Measurements from ENCODE around the gene CEP85L. TPM values are rescaled to one million over a fixed set of nuclear protein-coding genes. Genes with fewer than 3 reads are reported as not detected.

Gene CEP85L
- total and polyA plus RNA-seq, 4 donors = 1.1 to 21.3 (median 9.4) TPM

DNA sequence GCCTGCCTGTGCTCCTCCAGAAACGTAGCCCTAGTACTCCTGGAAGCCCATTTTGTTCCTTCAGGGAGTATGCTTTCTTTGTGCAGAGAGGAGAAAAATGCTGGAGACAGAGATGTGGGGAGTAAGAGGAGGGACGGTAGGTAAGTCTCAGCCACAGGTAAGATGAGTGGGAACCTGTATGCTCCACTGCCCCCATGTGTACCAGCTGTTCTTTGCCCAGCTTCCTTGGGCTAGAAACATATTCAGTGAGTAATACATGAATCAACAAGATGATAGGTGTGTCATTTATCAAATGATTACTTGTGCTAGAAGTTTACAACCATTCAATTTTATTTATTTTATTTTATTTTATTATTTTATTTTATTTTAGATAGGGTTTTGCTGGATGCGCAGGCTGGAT is 13.6 kb upstream of the CEP85L start:
- intact Hi-C loops (cut with DNase I) = no loop called here
- Histone ChIP-seq H3K4me1 (ENCODE audit: control insufficient read depth in 1 of 2, insufficient read depth in 2 of 2, low read length in 2 of 2) (no peaks in the 10 kb centered on the region), H3K27me3 (ENCODE audit: control insufficient read depth in 1 of 2, insufficient read depth in 2 of 2, low read length in 1 of 2) (no peaks in the 10 kb centered on the region), H3K36me3 (ENCODE audit: control insufficient read depth in 1 of 2, insufficient read depth in 2 of 2, low read length in 1 of 2) (no peaks in the 10 kb centered on the region), H3K4me3 (ENCODE audit: low read length in 2 of 2) (no peak overlapping the region), H3K27ac (ENCODE audit: low read depth in 1 of 2, low read length in 2 of 2) (no peak overlapping the region), H3K9me3 (ENCODE audit: control insufficient read depth, low read length) (no peaks in the 10 kb centered on the region)
- ATAC-seq (ENCODE audit: low FRiP score) (no peak), DNase-seq (no peak)
- WGBS, 2 donors = 50 to 75% methylated on average over 3 of the region's 3 CpGs

DNA sequence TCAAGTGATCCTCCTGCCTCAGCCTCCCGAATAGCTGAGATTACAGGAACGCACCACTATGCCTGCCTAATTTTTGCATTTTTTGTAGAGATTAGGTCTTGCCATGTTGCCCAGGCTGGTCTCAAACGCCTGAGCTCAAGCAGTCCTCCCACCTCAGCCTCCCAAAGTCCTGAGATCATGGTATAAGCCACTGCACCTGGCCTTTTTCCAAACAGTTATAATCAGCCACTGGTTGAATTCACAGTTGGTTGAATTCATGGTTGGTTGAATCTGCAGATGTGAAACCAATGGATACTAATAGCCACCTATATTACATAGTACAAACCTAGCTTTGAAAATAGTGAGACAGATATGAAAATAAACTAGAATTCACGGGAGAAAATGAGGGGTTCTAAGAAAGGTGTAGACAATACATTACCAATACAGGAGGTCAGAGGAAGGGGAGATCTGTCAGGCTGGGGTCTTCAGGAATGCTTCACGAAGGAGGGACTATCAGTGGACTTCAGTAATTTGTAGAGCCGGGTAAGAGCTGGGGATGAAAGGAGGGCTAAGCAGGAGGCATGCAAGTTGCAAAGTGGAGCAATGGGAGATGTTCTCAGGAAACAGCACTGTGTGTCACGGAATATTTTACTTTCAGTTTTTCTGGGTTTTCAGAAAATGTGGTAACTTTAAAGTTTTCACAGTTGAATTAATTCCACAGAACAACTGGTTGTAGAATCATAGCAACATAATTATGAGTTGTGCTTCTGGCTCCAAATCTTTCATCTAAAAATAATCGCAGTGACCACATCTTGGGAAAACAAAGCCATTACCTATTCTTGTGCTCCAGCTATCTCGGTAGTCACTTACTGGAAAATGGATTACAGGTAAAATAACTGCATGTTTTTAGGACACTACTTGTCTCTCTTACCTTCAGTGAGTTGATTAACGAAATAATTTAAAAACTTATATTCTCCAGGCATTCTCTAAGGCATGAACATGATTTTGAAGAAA is 12.9 kb upstream of the CEP85L start:
- Histone ChIP-seq H3K4me3 (ENCODE audit: low read length in 2 of 2) (no peak overlapping the region), H3K27me3 (ENCODE audit: control insufficient read depth in 1 of 2, insufficient read depth in 2 of 2, low read length in 1 of 2) (no peaks in the 10 kb centered on the region), H3K36me3 (ENCODE audit: control insufficient read depth in 1 of 2, insufficient read depth in 2 of 2, low read length in 1 of 2) (no peaks in the 10 kb centered on the region), H3K9me3 (ENCODE audit: control insufficient read depth, low read length) (no peaks in the 10 kb centered on the region), H3K4me1 (ENCODE audit: control insufficient read depth in 1 of 2, insufficient read depth in 2 of 2, low read length in 2 of 2) (no peaks in the 10 kb centered on the region), H3K27ac (ENCODE audit: low read depth in 1 of 2, low read length in 2 of 2) (no peak overlapping the region)
- no peak for ATAC-seq (ENCODE audit: low FRiP score)
- no peak for DNase-seq
- WGBS, 2 donors = 60 to 63% methylated on average over 10 of the region's 10 CpGs
- intact Hi-C loops (cut with DNase I) = no loop called here

GRCh38 chr6:118661831-118662230 is 10.4 kb upstream of the CEP85L start:
- Histone ChIP-seq H3K4me1 (ENCODE audit: control insufficient read depth in 1 of 2, insufficient read depth in 2 of 2, low read length in 2 of 2) (no peaks in the 10 kb centered on the region), H3K36me3 (ENCODE audit: control insufficient read depth in 1 of 2, insufficient read depth in 2 of 2, low read length in 1 of 2) (no peaks in the 10 kb centered on the region), H3K27me3 (ENCODE audit: control insufficient read depth in 1 of 2, insufficient read depth in 2 of 2, low read length in 1 of 2) (no peaks in the 10 kb centered on the region), H3K4me3 (ENCODE audit: low read length in 2 of 2) (no peak overlapping the region), H3K9me3 (ENCODE audit: control insufficient read depth, low read length) (no peaks in the 10 kb centered on the region), H3K27ac (ENCODE audit: low read depth in 1 of 2, low read length in 2 of 2) (no peak overlapping the region)
- intact Hi-C loops (cut with DNase I) = no loop called here
- ATAC-seq (ENCODE audit: low FRiP score) (no peak), DNase-seq (no peak)
- 93% methylated on average over 3 of the region's 3 CpGs for WGBS, 2 donors

- no peaks in the 10 kb centered on the region for H3K36me3 ChIP-seq (ENCODE audit: control insufficient read depth in 1 of 2, insufficient read depth in 2 of 2, low read length in 1 of 2)
- H3K4me1 ChIP-seq (ENCODE audit: control insufficient read depth in 1 of 2, insufficient read depth in 2 of 2, low read length in 2 of 2) = no peaks in the 10 kb centered on the region
- ATAC-seq (ENCODE audit: low FRiP score) (no peak), DNase-seq (no peak)
- no peaks in the 10 kb centered on the region for H3K9me3 ChIP-seq (ENCODE audit: control insufficient read depth, low read length)
- no peaks in the 10 kb centered on the region for H3K27me3 ChIP-seq (ENCODE audit: control insufficient read depth in 1 of 2, insufficient read depth in 2 of 2, low read length in 1 of 2)
- H3K4me3 ChIP-seq (ENCODE audit: low read length in 2 of 2) = no peak overlapping the region
- intact Hi-C loops (cut with DNase I) = no loop called here
- no peak overlapping the region for H3K27ac ChIP-seq (ENCODE audit: low read depth in 1 of 2, low read length in 2 of 2)
Measured at GRCh38 chr6:118660218-118660569, 8.8 kb upstream of the CEP85L start.

- 83 to 90% methylated on average over 9 of the region's 9 CpGs for WGBS, 2 donors
- H3K27ac ChIP-seq (ENCODE audit: low read depth in 1 of 2, low read length in 2 of 2) = no peak overlapping the region
- no peaks in the 10 kb centered on the region for H3K27me3 ChIP-seq (ENCODE audit: control insufficient read depth in 1 of 2, insufficient read depth in 2 of 2, low read length in 1 of 2)
- intact Hi-C loops (cut with DNase I) = no loop called here
- H3K4me3 ChIP-seq (ENCODE audit: low read length in 2 of 2) = no peak overlapping the region
- no peaks in the 10 kb centered on the region for H3K4me1 ChIP-seq (ENCODE audit: control insufficient read depth in 1 of 2, insufficient read depth in 2 of 2, low read length in 2 of 2)
- H3K36me3 ChIP-seq (ENCODE audit: control insufficient read depth in 1 of 2, insufficient read depth in 2 of 2, low read length in 1 of 2) = no peaks in the 10 kb centered on the region
- ATAC-seq (ENCODE audit: low FRiP score) (no peak), DNase-seq (no peak)
- H3K9me3 ChIP-seq (ENCODE audit: control insufficient read depth, low read length) = no peaks in the 10 kb centered on the region
Measured at GRCh38 chr6:118659513-118660217, 8.3 kb upstream of the CEP85L start.

- no peak overlapping the region for H3K4me3 ChIP-seq (ENCODE audit: low read length in 2 of 2)
- H3K4me1 ChIP-seq (ENCODE audit: control insufficient read depth in 1 of 2, insufficient read depth in 2 of 2, low read length in 2 of 2) = no peaks in the 10 kb centered on the region
- ATAC-seq (ENCODE audit: low FRiP score) (no peak), DNase-seq (no peak)
- no peaks in the 10 kb centered on the region for H3K36me3 ChIP-seq (ENCODE audit: control insufficient read depth in 1 of 2, insufficient read depth in 2 of 2, low read length in 1 of 2)
- intact Hi-C loops (cut with DNase I) = no loop called here
- WGBS, 2 donors = 95 to 97% methylated on average over 3 of the region's 3 CpGs
- no peaks in the 10 kb centered on the region for H3K27me3 ChIP-seq (ENCODE audit: control insufficient read depth in 1 of 2, insufficient read depth in 2 of 2, low read length in 1 of 2)
- no peak overlapping the region for H3K27ac ChIP-seq (ENCODE audit: low read depth in 1 of 2, low read length in 2 of 2)
- no peaks in the 10 kb centered on the region for H3K9me3 ChIP-seq (ENCODE audit: control insufficient read depth, low read length)
Measured at GRCh38 chr6:118656847-118657451, 5.6 kb upstream of the CEP85L start.

- WGBS, 2 donors = 38 to 47% methylated on average over 20 of the region's 20 CpGs
- Histone ChIP-seq H3K36me3 (ENCODE audit: control insufficient read depth in 1 of 2, insufficient read depth in 2 of 2, low read length in 1 of 2) (no peaks in the 10 kb centered on the region), H3K9me3 (ENCODE audit: control insufficient read depth, low read length) (no peaks in the 10 kb centered on the region), H3K27me3 (ENCODE audit: control insufficient read depth in 1 of 2, insufficient read depth in 2 of 2, low read length in 1 of 2) (no peaks in the 10 kb centered on the region), H3K4me1 (ENCODE audit: control insufficient read depth in 1 of 2, insufficient read depth in 2 of 2, low read length in 2 of 2) (no peaks in the 10 kb centered on the region), H3K27ac (ENCODE audit: low read depth in 1 of 2, low read length in 2 of 2) (no peak overlapping the region), H3K4me3 (ENCODE audit: low read length in 2 of 2) (peak overlapping the region; percentile 85 to 88)
- intact Hi-C loops (cut with DNase I) = loop anchor here in 1 of 2 donors (5.0 kb wide), 1 partner anchor 55 kb away; no protein-coding TSS in a partner anchor
- ATAC-seq (ENCODE audit: low FRiP score) (no peak), DNase-seq (no peak)
Measured at GRCh38 chr6:118652051-118652615, 742 bp upstream of the CEP85L start.

- ATAC-seq (ENCODE audit: low FRiP score) = peak; percentile 83
- H3K27ac ChIP-seq (ENCODE audit: low read depth in 1 of 2, low read length in 2 of 2) = peak overlapping the region; percentile 71 to 92
- DNase-seq = peak; percentile 65 to 83
- intact Hi-C loops (cut with DNase I) = loop anchor here in 1 of 2 donors (5.0 kb wide), 1 partner anchor 57 kb away; no protein-coding TSS in a partner anchor
- no peaks in the 10 kb centered on the region for H3K36me3 ChIP-seq (ENCODE audit: control insufficient read depth in 1 of 2, insufficient read depth in 2 of 2, low read length in 1 of 2)
- H3K9me3 ChIP-seq (ENCODE audit: control insufficient read depth, low read length) = no peaks in the 10 kb centered on the region
- no peaks in the 10 kb centered on the region for H3K4me1 ChIP-seq (ENCODE audit: control insufficient read depth in 1 of 2, insufficient read depth in 2 of 2, low read length in 2 of 2)
- H3K27me3 ChIP-seq (ENCODE audit: control insufficient read depth in 1 of 2, insufficient read depth in 2 of 2, low read length in 1 of 2) = no peaks in the 10 kb centered on the region
- 0 to 1% methylated on average over 80 of the region's 80 CpGs for WGBS, 2 donors
- H3K4me3 ChIP-seq (ENCODE audit: low read length in 2 of 2) = peak overlapping the region; percentile 85 to 88
Measured at GRCh38 chr6:118650582-118651281, 659 bp downstream of the CEP85L start.
